Measurements from ENCODE around the gene TEX51. TPM values are rescaled to one million over a fixed set of nuclear protein-coding genes. Genes with fewer than 3 reads are reported as not detected.

Gene TEX51
- total and polyA plus RNA-seq, 2 donors (not counting 3 experiments of a cell fraction or from before 2014, with no cell fraction given), result not detected

DNA sequence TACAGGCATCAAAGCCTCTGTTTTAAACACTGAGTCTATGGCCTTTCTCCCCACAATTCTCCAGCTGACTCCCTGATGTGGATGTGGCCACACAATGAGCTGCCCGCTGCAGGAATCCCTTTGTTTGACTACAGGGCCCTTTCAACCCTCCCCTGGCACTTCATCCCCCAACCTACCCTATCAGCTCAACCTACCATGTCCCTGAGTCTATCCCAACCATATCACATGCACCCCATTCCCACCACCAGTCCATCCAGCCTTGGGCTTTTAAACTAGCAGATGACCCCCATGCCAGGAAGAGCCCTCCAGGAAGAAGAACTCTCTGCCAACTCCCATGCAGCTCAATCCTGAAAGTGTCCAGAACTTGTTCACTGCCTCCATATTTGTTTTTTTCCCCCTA lies 46.9 kb upstream of the TEX51 start:
- dilution Hi-C loops (cut with MboI; ENCODE audit: extremely low pct_ligation_motif_present, low sequenced_read_pairs) (no loop called here), intact Hi-C loops (cut with micrococcal nuclease) (no loop called here)
- Histone ChIP-seq H2AFZ (ENCODE audit: low read depth, low read length) (no peak overlapping the region), H3K4me2 (ENCODE audit: insufficient read depth, low read length) (no peak overlapping the region), H4K20me1 (replicated peaks; ENCODE audit: control insufficient read depth, extremely low read depth, insufficient read depth, low read length) (no peaks in the 10 kb centered on the region), H3K36me3 (ENCODE audit: control insufficient read depth in 2 of 2, extremely low read depth in 1 of 2, insufficient read depth in 2 of 2, low read length in 2 of 2) (no peaks in the 10 kb centered on the region), H3K9me3 (replicated peaks; ENCODE audit: control insufficient read depth, insufficient read depth, low read length) (no peaks in the 10 kb centered on the region), H3K27me3 (ENCODE audit: control insufficient read depth in 2 of 2, insufficient read depth in 2 of 2, low read length in 2 of 2) (no peaks in the 10 kb centered on the region), H3K79me2 (ENCODE audit: control insufficient read depth, insufficient read depth, low read length) (no peaks in the 10 kb centered on the region), H3K4me3 (replicated peaks in 1 of 3; ENCODE audit: insufficient read depth in 1 of 3, low read depth in 1 of 3, low read length in 3 of 3) (no peak overlapping the region), H3K27ac (ENCODE audit: insufficient read depth, low read depth, low read length) (no peak overlapping the region), H3K9me1 (replicated peaks; ENCODE audit: control insufficient read depth, extremely low read depth, insufficient read depth, low read length) (no peaks in the 10 kb centered on the region), H3K4me1 (ENCODE audit: control insufficient read depth, extremely low read depth, insufficient read depth, low read length) (no peaks in the 10 kb centered on the region), H3K9ac (replicated peaks; ENCODE audit: extremely low read depth, insufficient read depth, low read length) (no peak overlapping the region)
- no peak for DNase-seq (ENCODE audit: low read depth, low spot score)
- BruUV-seq (replicated peaks), result no TSS peak
- CTCF ChIA-PET, result no interaction called here
- POLR2A ChIA-PET, result no interaction called here
- FAIRE-seq, result no peak
- TF ChIP-seq JUN (IDR thresholded peaks at IDR 0.05; ENCODE audit: borderline replicate concordance, insufficient read depth, insufficient read length, low read depth) (no peak), GATA2 (IDR thresholded peaks at IDR 0.05; ENCODE audit: insufficient read depth, insufficient read length, low read depth, low read length) (no peak), MYC (IDR thresholded peaks at IDR 0.05; ENCODE audit: low read depth, low read length) (no peak), EZH2 (IDR thresholded peaks at IDR 0.05; ENCODE audit: borderline replicate concordance, low read depth, low read length, severe bottlenecking) (no peak), FOS (IDR thresholded peaks at IDR 0.05; ENCODE audit: borderline replicate concordance, insufficient read depth, low read length) (no peak), CTCF (IDR thresholded peaks at IDR 0.05; ENCODE audit: extremely low read depth in 1 of 2, insufficient read depth in 1 of 2, low read depth in 1 of 2, low read length in 2 of 2) (no peak), POLR2AphosphoS5 (IDR thresholded peaks at IDR 0.05; ENCODE audit: insufficient read depth, low read depth, low read length) (no peak), POLR2A (IDR thresholded peaks at IDR 0.05; ENCODE audit: low read depth, low read length) (no peak)
- TF ChIP-seq, protein P1, sequence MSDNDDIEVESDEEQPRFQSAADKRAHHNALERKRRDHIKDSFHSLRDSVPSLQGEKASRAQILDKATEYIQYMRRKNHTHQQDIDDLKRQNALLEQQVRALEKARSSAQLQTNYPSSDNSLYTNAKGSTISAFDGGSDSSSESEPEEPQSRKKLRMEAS (IDR thresholded peaks at IDR 0.05; ENCODE audit: insufficient read depth, insufficient read length), result no peak

All from endothelial cell of umbilical vein (primary cell).